IMR-90 (cell line): ENCODE data around the gene ATP5F1D. TPM values are rescaled to one million over a fixed set of nuclear protein-coding genes. Genes with fewer than 3 reads are reported as not detected.

ENCODE experiments used
- ATAC-seq: fragments of 200-7000 bp; cut with Tn5 transposase; 2 replicates; pipeline ENCODE4 v1.9.1; 2020; ENCODE audit warnings: low read depth, mild to moderate bottlenecking, moderate library complexity
- BruUV-seq: library from RNA; stranded (reverse); fragments of 400-500 nt; replicated peaks from 2 replicates; lab custom pipeline; 2021; lab: Mats Ljungman, UMichigan
- CTCF ChIA-PET: fragments of 300-600 bp; formaldehyde crosslinking; extraction: SDS; loops from one replicate; lab custom pipeline; 2021; ENCODE audit warnings: antibody characterized with exemption; lab: Yijun Ruan, JAX
- POLR2A ChIA-PET: fragments of 300-600 bp; sonication (Branson Sonifier 250); formaldehyde crosslinking; loops from one replicate; lab custom pipeline; 2022; ENCODE audit warnings: antibody characterized with exemption; ENCODE audit not compliant: unreplicated experiment; lab: Charles Lee
- DNase-seq: peaks from one replicate; pipeline ENCODE4 v3.0.0; 2013
- H2AFZ ChIP-seq: replicated peaks from 2 replicates; pipeline ENCODE3; 2013; ENCODE audit warnings: low read length, mild to moderate bottlenecking; ENCODE audit not compliant: poor library complexity
- H2AK5ac ChIP-seq: 2 replicates; pipeline ENCODE4 v1.6.1; 2013; ENCODE audit warnings: low read depth, low read length, inconsistent platforms
- H2AK9ac ChIP-seq: replicated peaks from 2 replicates; pipeline ENCODE3; 2013; ENCODE audit warnings: mild to moderate bottlenecking, low read depth, low read length, moderate library complexity; ENCODE audit not compliant: poor library complexity
- H2BK120ac ChIP-seq: 2 replicates; pipeline ENCODE4 v1.6.1; 2013; ENCODE audit warnings: low read depth, low read length, inconsistent platforms
- H2BK15ac ChIP-seq: 3 replicates; pipeline ENCODE4 v1.6.1; 2013; ENCODE audit warnings: low read depth, low read length, inconsistent platforms
- H2BK20ac ChIP-seq: 2 replicates; pipeline ENCODE4 v1.6.1; 2013; ENCODE audit warnings: low read depth, mild to moderate bottlenecking, inconsistent platforms, low read length, moderate library complexity
- H2BK5ac ChIP-seq: 2 replicates; pipeline ENCODE4 v1.6.1; 2013; ENCODE audit warnings: mild to moderate bottlenecking, low read depth, low read length, inconsistent platforms; ENCODE audit not compliant: poor library complexity, severe bottlenecking
- H3K14ac ChIP-seq: replicated peaks from 2 replicates; pipeline ENCODE4 v1.6.1; 2013; ENCODE audit warnings: low read depth, low read length, inconsistent platforms
- H3K18ac ChIP-seq: 2 replicates; pipeline ENCODE4 v1.6.1; 2013; ENCODE audit warnings: low read depth, low read length, control low read depth
- H3K23ac ChIP-seq: 2 replicates; pipeline ENCODE4 v1.6.1; 2013; ENCODE audit warnings: low read depth, low read length, inconsistent platforms
- H3K27ac ChIP-seq: 2 replicates; pipeline ENCODE4 v1.5.1; 2013; ENCODE audit warnings: mild to moderate bottlenecking, control low read depth, low read length; ENCODE audit not compliant: insufficient read depth
- H3K27me3 ChIP-seq: 2 replicates; pipeline ENCODE4 v1.6.1; 2013; ENCODE audit warnings: low read length; ENCODE audit not compliant: control insufficient read depth, insufficient read depth
- H3K36me3 ChIP-seq: 2 replicates; pipeline ENCODE4 v1.6.1; 2013; ENCODE audit warnings: low read length, mixed read lengths; ENCODE audit not compliant: control insufficient read depth, insufficient read depth
- H3K4ac ChIP-seq: 2 replicates; pipeline ENCODE4 v1.6.1; 2013; ENCODE audit warnings: low read depth, low read length, inconsistent platforms
- H3K4me1 ChIP-seq: 2 replicates; pipeline ENCODE4 v1.6.1; 2013; ENCODE audit warnings: low read length, mixed read lengths; ENCODE audit not compliant: control insufficient read depth, insufficient read depth
- H3K4me2 ChIP-seq: 2 replicates; pipeline ENCODE4 v1.6.1; 2013; ENCODE audit warnings: low read depth, mild to moderate bottlenecking, control low read depth, low read length, moderate library complexity
- H3K4me3 ChIP-seq: 2 replicates; pipeline ENCODE4 v1.5.1; 2013; ENCODE audit warnings: low read depth, mild to moderate bottlenecking, control low read depth, low read length, moderate library complexity; ENCODE audit not compliant: insufficient read depth
- H3K56ac ChIP-seq: 2 replicates; pipeline ENCODE4 v1.6.1; 2013; ENCODE audit warnings: low read length, inconsistent platforms; ENCODE audit not compliant: insufficient read depth; ENCODE audit errors: extremely low read depth
- H3K79me1 ChIP-seq, 2 experiments: 2 replicates each; pipeline ENCODE4 v1.6.1; 2013; ENCODE audit warnings: low read length in 2 of 2, inconsistent platforms in 1 of 2, low read depth in 1 of 2
- H3K9ac ChIP-seq: 2 replicates; pipeline ENCODE4 v1.6.1; 2013; ENCODE audit warnings: low read depth, low read length, control low read depth
- H3K9me1 ChIP-seq: 2 replicates; pipeline ENCODE4 v1.6.1; 2013; ENCODE audit warnings: low read length, inconsistent platforms; ENCODE audit not compliant: insufficient read depth
- H3K9me3 ChIP-seq: 2 replicates; pipeline ENCODE4 v1.6.1; 2013; ENCODE audit warnings: low read length; ENCODE audit not compliant: control insufficient read depth, insufficient read depth
- H4K20me1 ChIP-seq: 2 replicates; pipeline ENCODE4 v1.6.1; 2013; ENCODE audit warnings: low read length, inconsistent platforms; ENCODE audit not compliant: insufficient read depth
- H4K5ac ChIP-seq: 2 replicates; pipeline ENCODE4 v1.6.1; 2013; ENCODE audit warnings: mild to moderate bottlenecking, low read depth, low read length, control low read depth
- H4K8ac ChIP-seq, 2 experiments: 2 replicates each; pipeline ENCODE4 v1.6.1; 2013; ENCODE audit warnings: low read depth in 2 of 2, low read length in 2 of 2, control low read depth in 1 of 2, inconsistent platforms in 1 of 2
- H4K91ac ChIP-seq: 2 replicates; pipeline ENCODE4 v1.6.1; 2013; ENCODE audit warnings: low read depth, low read length, inconsistent platforms; ENCODE audit not compliant: insufficient read depth
- BHLHE40 ChIP-seq: fragments of 150-350 bp; IDR thresholded peaks from 2 replicates; pipeline ENCODE4 v1.6.1; 2016; ENCODE audit warnings: mild to moderate bottlenecking, low read depth, low read length
- CEBPB ChIP-seq: IDR thresholded peaks from 2 replicates; pipeline ENCODE4 v1.6.1; 2012; ENCODE audit warnings: low read depth, low read length, improper control_type of control experiment
- CHD1 ChIP-seq: IDR thresholded peaks from 2 replicates; pipeline ENCODE4 v1.6.1; 2012; ENCODE audit warnings: low read depth, low read length, improper control_type of control experiment
- FOS ChIP-seq: fragments of 150-350 bp; IDR thresholded peaks from 2 replicates; pipeline ENCODE4 v1.6.1; 2016; ENCODE audit warnings: low read depth, low read length
- MAFK ChIP-seq: IDR thresholded peaks from 2 replicates; pipeline ENCODE4 v1.6.1; 2012; ENCODE audit warnings: low read depth, low read length, improper control_type of control experiment
- MAZ ChIP-seq: IDR thresholded peaks from 2 replicates; pipeline ENCODE4 v1.6.1; 2012; ENCODE audit warnings: low read depth, mild to moderate bottlenecking, low read length, improper control_type of control experiment, moderate library complexity, borderline replicate concordance
- MXI1 ChIP-seq: IDR thresholded peaks from 2 replicates; pipeline ENCODE4 v1.6.1; 2012; ENCODE audit warnings: low read depth, mild to moderate bottlenecking, low read length, moderate library complexity, borderline replicate concordance
- NFE2L2 ChIP-seq: fragments of 150-350 bp; IDR thresholded peaks from 2 replicates; pipeline ENCODE4 v1.6.1; 2016; ENCODE audit warnings: low read depth, mild to moderate bottlenecking, low read length
- POLR2A ChIP-seq: IDR thresholded peaks from 2 replicates; pipeline ENCODE4 v1.6.1; 2012; ENCODE audit warnings: mild to moderate bottlenecking, low read depth, low read length
- RAD21 ChIP-seq: IDR thresholded peaks from 2 replicates; pipeline ENCODE4 v1.6.1; 2012; ENCODE audit warnings: low read length, improper control_type of control experiment
- RCOR1 ChIP-seq: IDR thresholded peaks from 2 replicates; pipeline ENCODE4 v1.6.1; 2012; ENCODE audit warnings: mild to moderate bottlenecking, low read length, improper control_type of control experiment; ENCODE audit not compliant: insufficient replicate concordance
- RFX5 ChIP-seq: IDR thresholded peaks from 2 replicates; pipeline ENCODE4 v1.8.0; 2012; ENCODE audit warnings: low read depth, mild to moderate bottlenecking, low read length, moderate library complexity
- SMC3 ChIP-seq: fragments of 150-350 bp; IDR thresholded peaks from 2 replicates; pipeline ENCODE4 v1.6.1; 2016; ENCODE audit warnings: low read depth, mild to moderate bottlenecking, antibody characterized with exemption, low read length, moderate library complexity
- WGBS, 2 experiments: methylation state at CpG; one replicate each; pipeline versions ENCODE4 v1.1.5 to v1.1.7; 2013; ENCODE audit warnings: missing lambda C conversion rate in 2 of 2; ENCODE audit not compliant: insufficient read length in 1 of 2; ENCODE audit errors: extremely low coverage in 2 of 2; 5-methylcytosine and 5-hydroxymethylcytosine counted together
- dilution Hi-C: fragments of 300-500 bp; cut with HindIII; formaldehyde crosslinking; loops from one replicate; pipeline ENCODE4 v1.14.3; 2018; ENCODE audit warnings: low sequenced_read_pairs; ENCODE audit not compliant: unreplicated experiment
- in situ Hi-C: fragments of 300-500 bp; cut with MboI; formaldehyde crosslinking; loops from 3 replicates; pipeline ENCODE4 v1.14.3; 2019; ENCODE audit warnings: low sequenced_read_pairs, inconsistent platforms, mixed read lengths
- intact Hi-C: fragments of 100-400 bp; cut with micrococcal nuclease; formaldehyde crosslinking; loops from 2 replicates; pipeline ENCODE4 v1.10.0; 2022
- polyA plus RNA-seq, 3 experiments: library from polyadenylated mRNA; depleted of rRNA; stranded (reverse); fragments of >200 nt; gene quantifications; 2 replicates each; pipeline ENCODE4 v1.2.3, GENCODE V29; 2012; ENCODE audit warnings: low replicate concordance in 1 of 3
- total RNA-seq: library from RNA; depleted of rRNA; stranded (reverse); fragments of >200 nt; gene quantifications from 2 replicates; pipeline ENCODE4 v1.2.3, GENCODE V29; 2012
- TF ChIP-seq, protein P1 (sequence below): fragments of 150-350 bp; IDR thresholded peaks from 2 replicates; pipeline ENCODE4 v1.6.1; 2017; ENCODE audit warnings: mild to moderate bottlenecking, antibody characterized with exemption, low read length, low read depth
- TF ChIP-seq, protein P2 (sequence below): fragments of 150-350 bp; IDR thresholded peaks from 2 replicates; pipeline ENCODE4 v1.6.1; 2016; ENCODE audit warnings: low read depth, mild to moderate bottlenecking, low read length, moderate library complexity, borderline replicate concordance
- TF ChIP-seq, protein P3 (sequence below): conservative IDR thresholded peaks from 2 replicates; pipeline ENCODE4 v1.5.1; 2012; ENCODE audit warnings: mild to moderate bottlenecking, low read depth, low read length, improper control_type of control experiment

ATP5F1D gene
- total and polyA plus RNA-seq, 2 of the 4 experiments (the other 2 are of a cell fraction): 7.3 to 140 TPM

DNA sequence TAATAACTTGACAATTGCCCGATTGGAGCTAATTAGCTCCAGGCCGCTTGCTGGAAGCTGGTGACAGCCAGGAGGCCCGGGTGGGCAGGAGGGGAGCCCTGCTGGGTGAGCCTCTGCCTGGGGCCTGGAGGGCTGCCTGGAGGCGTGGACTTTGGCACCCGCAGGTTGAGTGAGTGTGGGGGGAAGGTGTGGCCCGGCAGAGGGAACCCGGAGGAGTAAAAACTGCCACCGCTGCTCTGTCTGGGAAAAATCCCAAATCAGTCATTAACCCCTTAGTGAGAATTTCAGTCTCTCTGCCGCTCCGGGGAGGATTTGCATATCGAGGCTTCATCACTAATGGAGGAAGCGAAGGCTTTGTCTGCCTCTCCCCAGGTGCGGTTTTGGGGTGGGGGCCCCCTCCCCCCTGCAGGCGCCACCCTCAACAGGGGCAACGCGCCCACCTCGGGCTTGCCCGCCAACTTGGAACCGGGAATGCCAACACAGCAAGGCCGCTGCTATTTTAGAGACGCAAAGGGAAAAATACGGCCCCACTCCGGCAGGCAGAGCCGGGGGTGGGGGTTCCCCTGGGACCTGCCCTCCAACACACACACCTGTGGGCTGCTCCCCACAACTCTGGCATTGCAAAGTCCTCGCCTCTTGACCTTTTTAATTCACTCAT, 50.3 kb downstream of the ATP5F1D start:
- BruUV-seq: no TSS peak
- Histone ChIP-seq H3K18ac (no peak overlapping the region), H2BK15ac (no peak overlapping the region), H2BK5ac (no peak overlapping the region), H3K56ac (no peak overlapping the region), H3K79me1 (no peaks in the 10 kb centered on the region), H3K9ac (no peak overlapping the region), H4K20me1 (no peaks in the 10 kb centered on the region), H2BK20ac (no peak overlapping the region), H4K5ac (no peak overlapping the region), H3K4ac (no peak overlapping the region), H3K23ac (no peak overlapping the region), H2AFZ (no peak overlapping the region), H2BK120ac (no peak overlapping the region), H3K9me3 (no peaks in the 10 kb centered on the region), H4K91ac (no peak overlapping the region), H3K27ac (no peak overlapping the region), H3K4me3 (no peak overlapping the region), H2AK9ac (no peak overlapping the region), H3K27me3 (peaks cover 32% of the 10 kb centered on the region), H3K36me3 (no peaks in the 10 kb centered on the region), H3K4me1 (peaks cover 3% of the 10 kb centered on the region; the same call in 1 of the 2 replicates), H3K9me1 (no peaks in the 10 kb centered on the region), H4K8ac (no peak overlapping the region), H3K14ac (no peak overlapping the region), H2AK5ac (no peak overlapping the region), H3K4me2 (no peak overlapping the region)
- DNase-seq (no peak), ATAC-seq (no peak)
- POLR2A ChIA-PET: no interaction called here
- 78% methylated on average over 8 of the region's 25 CpGs; no CpG with 5 or more reads in 1 of the 2 experiments for whole genome bisulfite sequencing, 2 experiments
- CTCF ChIA-PET: no interaction called here
- dilution Hi-C loops (no loop called here), in situ Hi-C loops (no loop called here), intact Hi-C loops (no loop called here)
- TF ChIP-seq RFX5 (no peak), RCOR1 (no peak), RAD21 (no peak), MAFK (no peak), SMC3 (no peak), BHLHE40 (no peak), CEBPB (no peak), FOS (no peak), POLR2A (no peak), NFE2L2 (no peak), CHD1 (no peak), MAZ (no peak), MXI1 (no peak)
- TF ChIP-seq, protein P1, sequence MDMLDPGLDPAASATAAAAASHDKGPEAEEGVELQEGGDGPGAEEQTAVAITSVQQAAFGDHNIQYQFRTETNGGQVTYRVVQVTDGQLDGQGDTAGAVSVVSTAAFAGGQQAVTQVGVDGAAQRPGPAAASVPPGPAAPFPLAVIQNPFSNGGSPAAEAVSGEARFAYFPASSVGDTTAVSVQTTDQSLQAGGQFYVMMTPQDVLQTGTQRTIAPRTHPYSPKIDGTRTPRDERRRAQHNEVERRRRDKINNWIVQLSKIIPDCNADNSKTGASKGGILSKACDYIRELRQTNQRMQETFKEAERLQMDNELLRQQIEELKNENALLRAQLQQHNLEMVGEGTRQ: no peak
- TF ChIP-seq, protein P2, sequence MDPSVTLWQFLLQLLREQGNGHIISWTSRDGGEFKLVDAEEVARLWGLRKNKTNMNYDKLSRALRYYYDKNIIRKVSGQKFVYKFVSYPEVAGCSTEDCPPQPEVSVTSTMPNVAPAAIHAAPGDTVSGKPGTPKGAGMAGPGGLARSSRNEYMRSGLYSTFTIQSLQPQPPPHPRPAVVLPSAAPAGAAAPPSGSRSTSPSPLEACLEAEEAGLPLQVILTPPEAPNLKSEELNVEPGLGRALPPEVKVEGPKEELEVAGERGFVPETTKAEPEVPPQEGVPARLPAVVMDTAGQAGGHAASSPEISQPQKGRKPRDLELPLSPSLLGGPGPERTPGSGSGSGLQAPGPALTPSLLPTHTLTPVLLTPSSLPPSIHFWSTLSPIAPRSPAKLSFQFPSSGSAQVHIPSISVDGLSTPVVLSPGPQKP: no peak
- TF ChIP-seq, protein P3, sequence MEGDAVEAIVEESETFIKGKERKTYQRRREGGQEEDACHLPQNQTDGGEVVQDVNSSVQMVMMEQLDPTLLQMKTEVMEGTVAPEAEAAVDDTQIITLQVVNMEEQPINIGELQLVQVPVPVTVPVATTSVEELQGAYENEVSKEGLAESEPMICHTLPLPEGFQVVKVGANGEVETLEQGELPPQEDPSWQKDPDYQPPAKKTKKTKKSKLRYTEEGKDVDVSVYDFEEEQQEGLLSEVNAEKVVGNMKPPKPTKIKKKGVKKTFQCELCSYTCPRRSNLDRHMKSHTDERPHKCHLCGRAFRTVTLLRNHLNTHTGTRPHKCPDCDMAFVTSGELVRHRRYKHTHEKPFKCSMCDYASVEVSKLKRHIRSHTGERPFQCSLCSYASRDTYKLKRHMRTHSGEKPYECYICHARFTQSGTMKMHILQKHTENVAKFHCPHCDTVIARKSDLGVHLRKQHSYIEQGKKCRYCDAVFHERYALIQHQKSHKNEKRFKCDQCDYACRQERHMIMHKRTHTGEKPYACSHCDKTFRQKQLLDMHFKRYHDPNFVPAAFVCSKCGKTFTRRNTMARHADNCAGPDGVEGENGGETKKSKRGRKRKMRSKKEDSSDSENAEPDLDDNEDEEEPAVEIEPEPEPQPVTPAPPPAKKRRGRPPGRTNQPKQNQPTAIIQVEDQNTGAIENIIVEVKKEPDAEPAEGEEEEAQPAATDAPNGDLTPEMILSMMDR: no peak
